MM.1S (cell line): ENCODE results near the gene FBXL13.

Experiments used
- CTCF ChIP-seq: fragments of 300-600 bp; sonication (generic); IDR thresholded peaks from 2 replicates; pipeline ENCODE4 v1.5.1; 2016; ENCODE audit warnings: antibody characterized with exemption, low read length, mixed read lengths
- EZH2 ChIP-seq: fragments of 300-600 bp; sonication (generic); optimal IDR thresholded peaks from 2 replicates; pipeline ENCODE3; 2017; ENCODE audit warnings: low read depth, mild to moderate bottlenecking, antibody characterized with exemption, low read length, mixed read lengths

GRCh38 chr7:102897856-102898531, 176.6 kb downstream of the FBXL13 start:
- no peak for TF ChIP-seq CTCF
- no peak for TF ChIP-seq EZH2
